Measurements from ENCODE around the gene FBXO27.
"Not testable (repeated sequence)": the region's sequence is repeated elsewhere in the genome, so short reads cannot be mapped to it uniquely, and the experiment has no call there.

Gene FBXO27

DNA sequence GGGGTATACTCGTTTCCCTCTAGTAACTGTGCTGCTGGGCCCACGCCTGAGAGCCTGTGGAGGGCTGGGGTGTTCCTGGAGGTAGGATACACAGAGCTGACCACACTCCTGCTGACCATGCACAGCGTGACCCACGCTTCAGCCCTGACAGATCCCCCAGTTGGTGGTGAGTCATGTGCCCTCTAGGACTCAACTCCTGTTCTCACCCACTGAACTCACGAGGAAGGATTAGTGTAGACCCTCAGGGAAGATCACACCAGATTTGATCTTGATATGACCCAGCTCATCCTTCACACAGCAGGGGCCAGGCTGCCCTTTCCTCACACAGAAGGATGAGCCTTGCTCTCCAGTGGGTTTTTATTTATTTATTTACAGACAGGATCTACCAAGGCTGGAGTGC lies 38.5 kb upstream of the FBXO27 start:
- DNase-seq (ENCODE audit: low read depth): no peak
- TF ChIP-seq CTCF (IDR thresholded peaks at IDR 0.05; ENCODE audit: insufficient read depth, low read depth, low read length, missing control alignments): no peak
- H3K4me3 ChIP-seq (ENCODE audit: low read depth, low read length): no peak overlapping the region

DNA sequence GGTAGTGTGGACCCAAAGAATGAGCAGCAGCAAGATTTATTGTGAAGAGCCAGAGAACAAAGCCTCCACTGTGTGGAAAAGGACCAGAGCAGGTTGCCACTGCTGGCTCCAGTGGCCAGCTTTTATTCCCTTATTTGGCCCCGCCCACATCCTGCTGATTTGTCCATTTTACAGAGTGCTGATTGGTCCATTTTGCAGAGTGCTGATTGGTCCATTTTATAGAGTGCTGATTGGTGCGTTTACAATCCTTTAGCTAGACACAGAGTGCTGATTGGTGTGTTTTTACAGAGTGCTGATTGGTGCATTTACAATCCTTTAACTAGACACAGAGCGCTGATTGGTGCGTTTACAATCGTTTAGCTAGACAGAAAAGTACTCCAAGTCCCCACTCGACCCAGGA lies 35.9 kb upstream of the FBXO27 start:
- not testable (repeated sequence) for DNase-seq (ENCODE audit: low read depth); H3K4me3 ChIP-seq (ENCODE audit: low read depth, low read length)

DNA sequence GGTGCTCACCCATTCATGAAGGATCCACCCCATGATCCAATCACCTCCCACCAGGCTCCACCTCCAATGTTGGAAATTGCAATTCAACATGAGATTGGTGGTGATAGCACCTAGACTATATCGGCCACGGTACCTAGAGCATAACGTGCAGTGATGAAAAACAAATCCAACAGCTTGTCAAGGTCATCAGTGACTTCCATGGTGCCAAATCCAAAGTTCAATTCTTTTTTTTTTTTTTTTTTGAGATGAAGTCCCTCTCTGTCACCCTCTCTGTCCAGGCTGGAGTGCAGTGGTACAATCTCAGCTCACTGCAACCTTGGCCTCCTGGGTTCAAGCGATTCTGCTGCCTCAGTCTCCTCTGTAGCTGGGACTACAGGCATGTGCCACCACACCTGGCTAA lies 34.8 kb upstream of the FBXO27 start:
- TF ChIP-seq CTCF (IDR thresholded peaks at IDR 0.05; ENCODE audit: insufficient read depth, low read depth, low read length, missing control alignments): no peak
- H3K4me3 ChIP-seq (ENCODE audit: low read depth, low read length): no peak overlapping the region
- no peak for DNase-seq (ENCODE audit: low read depth)

DNA sequence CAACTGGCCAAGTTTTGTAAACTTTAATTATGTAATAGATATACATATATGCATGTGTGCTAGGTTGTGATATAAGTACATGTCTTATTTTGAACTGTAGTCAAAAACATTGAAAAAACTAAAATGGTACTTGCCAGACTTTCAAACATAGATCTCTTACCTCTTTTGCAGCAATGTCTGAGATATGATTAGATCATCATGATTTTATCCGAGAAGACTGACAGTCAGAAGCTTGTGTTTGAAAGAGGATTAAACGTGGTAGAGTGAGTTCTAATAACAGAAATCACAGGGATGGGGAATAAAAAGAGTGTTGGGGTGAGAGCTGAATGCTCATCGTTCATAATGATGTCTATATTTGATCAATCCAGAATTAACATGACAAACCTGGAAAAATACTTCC lies 33.6 kb upstream of the FBXO27 start:
- DNase-seq (ENCODE audit: low read depth): no peak
- H3K4me3 ChIP-seq (ENCODE audit: low read depth, low read length): no peak overlapping the region
- TF ChIP-seq CTCF (IDR thresholded peaks at IDR 0.05; ENCODE audit: insufficient read depth, low read depth, low read length, missing control alignments): no peak

DNA sequence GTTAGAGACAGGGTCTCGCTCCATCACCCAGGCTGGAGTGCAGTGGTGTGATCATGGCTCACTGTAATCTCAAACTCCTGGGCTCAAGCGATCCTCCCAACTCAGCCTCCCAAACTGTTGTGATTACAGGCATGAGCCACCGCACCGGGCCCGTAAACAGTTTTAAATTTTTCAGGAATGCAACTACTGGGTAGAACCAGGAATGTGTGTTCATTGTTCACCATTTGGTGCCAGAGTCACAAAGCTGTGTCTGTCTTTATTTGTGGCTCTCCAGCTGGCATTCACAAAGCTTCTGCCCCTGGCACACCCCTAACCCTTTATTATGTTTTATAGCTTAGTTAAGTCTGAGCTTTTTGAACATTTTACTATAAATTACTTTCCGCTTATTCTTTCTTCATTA lies 32.1 kb upstream of the FBXO27 start:
- no peak for DNase-seq (ENCODE audit: low read depth)
- no peak for TF ChIP-seq CTCF (IDR thresholded peaks at IDR 0.05; ENCODE audit: insufficient read depth, low read depth, low read length, missing control alignments)
- H3K4me3 ChIP-seq (ENCODE audit: low read depth, low read length): no peak overlapping the region

GRCh38 chr19:39060171-39060570 lies 27.8 kb upstream of the FBXO27 start:
- no peak for TF ChIP-seq CTCF (IDR thresholded peaks at IDR 0.05; ENCODE audit: insufficient read depth, low read depth, low read length, missing control alignments)
- no peak overlapping the region for H3K4me3 ChIP-seq (ENCODE audit: low read depth, low read length)
- DNase-seq (ENCODE audit: low read depth): no peak

DNA sequence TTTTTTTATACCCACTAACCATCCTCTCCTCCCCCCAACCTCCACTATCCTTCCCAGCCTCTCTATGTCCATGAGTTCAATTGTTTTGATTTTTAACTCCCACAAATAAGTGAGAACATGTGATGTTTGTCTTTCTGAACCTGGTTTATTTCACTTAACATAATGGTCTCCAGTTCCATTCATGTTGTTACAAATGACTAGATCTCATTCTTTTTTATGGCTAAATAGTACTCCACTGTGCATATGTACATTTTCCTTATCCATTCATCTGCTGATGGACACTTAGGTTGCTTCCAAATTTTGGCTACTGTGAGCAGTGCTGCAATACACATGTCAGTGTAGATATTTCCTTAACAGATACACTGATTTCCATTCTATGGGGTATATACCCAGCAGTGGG lies 27.0 kb upstream of the FBXO27 start:
- TF ChIP-seq CTCF (IDR thresholded peaks at IDR 0.05; ENCODE audit: insufficient read depth, low read depth, low read length, missing control alignments): no peak
- H3K4me3 ChIP-seq (ENCODE audit: low read depth, low read length): no peak overlapping the region
- no peak for DNase-seq (ENCODE audit: low read depth)

GRCh38 chr19:39057615-39058014 lies 25.3 kb upstream of the FBXO27 start:
- DNase-seq (ENCODE audit: low read depth): no peak
- TF ChIP-seq CTCF (IDR thresholded peaks at IDR 0.05; ENCODE audit: insufficient read depth, low read depth, low read length, missing control alignments): no peak
- no peak overlapping the region for H3K4me3 ChIP-seq (ENCODE audit: low read depth, low read length)

Data from GM12865 (cell line).